T-helper 9 cell (primary cell): ENCODE results near the gene CTNND2.

ENCODE experiments used
- DNase-seq: peaks from one replicate; pipeline ENCODE4 v3.0.0-alpha.2; 2020

The CTNND2 gene

GRCh38 chr5:11301171-11301570 lies 603.1 kb downstream of the CTNND2 start:
- no peak for DNase-seq

GRCh38 chr5:11300736-11301135 lies 603.5 kb downstream of the CTNND2 start:
- no peak for DNase-seq

GRCh38 chr5:11298877-11299276 lies 605.4 kb downstream of the CTNND2 start:
- no peak for DNase-seq

- no peak for DNase-seq
Measured at GRCh38 chr5:11293523-11293922, 610.7 kb downstream of the CTNND2 start.

DNA sequence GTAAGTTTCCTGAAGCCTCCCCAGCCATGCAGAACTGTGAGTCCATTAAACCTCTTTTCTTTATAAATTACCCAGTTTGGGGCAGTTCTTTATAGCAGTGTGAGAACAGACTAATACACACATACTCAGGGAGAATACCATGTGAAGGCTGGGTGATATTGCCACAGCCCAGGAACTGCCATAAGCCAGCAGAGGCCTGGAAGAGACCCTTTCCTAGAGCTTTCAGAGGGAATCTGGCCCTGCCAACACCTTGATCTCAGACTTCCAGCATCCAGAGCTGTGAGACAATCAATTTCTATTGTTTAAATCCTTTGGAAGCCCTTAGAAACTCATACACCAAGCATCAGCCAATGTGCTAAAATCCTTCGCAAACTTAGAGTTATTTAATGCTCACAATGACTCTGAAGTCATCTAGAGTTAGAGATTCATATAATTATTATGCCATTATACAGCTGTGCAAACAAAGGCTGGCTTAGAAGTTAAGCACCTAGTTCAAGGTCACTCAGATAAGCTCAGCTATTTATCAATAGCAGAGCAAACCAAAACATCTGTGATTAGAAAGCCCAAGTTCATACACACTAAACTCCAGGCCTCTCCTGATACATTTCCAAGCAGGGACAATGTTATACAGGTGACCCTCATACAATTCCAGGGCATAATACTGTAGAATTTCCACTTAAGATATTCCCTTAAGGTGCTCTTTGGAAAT lies 611.4 kb downstream of the CTNND2 start:
- no peak for DNase-seq

DNA sequence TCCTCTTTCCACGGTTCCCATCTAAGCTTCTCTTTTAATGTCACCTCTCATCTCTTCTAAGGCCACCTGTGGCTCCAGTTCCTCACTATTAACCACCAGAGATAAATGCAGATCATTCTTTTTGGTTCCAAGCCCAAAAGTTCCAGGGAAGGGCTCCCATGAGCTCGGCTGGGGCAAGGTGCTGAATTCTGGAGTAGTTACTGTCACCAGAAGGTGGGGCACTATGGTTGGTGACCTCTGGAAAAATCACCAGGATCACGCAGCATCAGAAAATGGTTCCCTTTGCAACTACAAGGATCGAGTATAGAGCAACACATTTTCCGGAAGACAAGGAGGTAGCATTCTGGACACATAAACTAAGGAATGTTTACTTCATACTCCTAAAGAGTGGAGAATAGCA lies 614.5 kb downstream of the CTNND2 start:
- DNase-seq: no peak

DNA sequence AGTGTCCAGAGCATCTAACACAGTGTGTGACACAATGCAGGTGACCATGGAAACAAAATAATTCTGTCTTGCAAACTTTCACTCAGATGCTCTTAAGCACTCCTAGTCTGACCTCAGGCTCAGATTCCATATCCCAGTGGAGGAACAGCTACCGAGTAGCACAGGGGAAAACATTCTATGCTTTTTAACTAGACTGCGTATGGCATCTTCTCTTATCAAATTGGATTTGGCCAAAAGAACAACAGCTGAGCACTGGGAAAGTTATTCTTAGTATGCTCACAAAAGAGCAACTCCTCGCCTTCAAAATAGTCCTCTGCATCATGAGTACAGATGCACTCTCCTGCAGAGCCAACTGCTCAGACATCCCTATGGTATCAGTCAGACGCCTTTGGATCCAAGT lies 615.0 kb downstream of the CTNND2 start:
- DNase-seq: no peak

DNA sequence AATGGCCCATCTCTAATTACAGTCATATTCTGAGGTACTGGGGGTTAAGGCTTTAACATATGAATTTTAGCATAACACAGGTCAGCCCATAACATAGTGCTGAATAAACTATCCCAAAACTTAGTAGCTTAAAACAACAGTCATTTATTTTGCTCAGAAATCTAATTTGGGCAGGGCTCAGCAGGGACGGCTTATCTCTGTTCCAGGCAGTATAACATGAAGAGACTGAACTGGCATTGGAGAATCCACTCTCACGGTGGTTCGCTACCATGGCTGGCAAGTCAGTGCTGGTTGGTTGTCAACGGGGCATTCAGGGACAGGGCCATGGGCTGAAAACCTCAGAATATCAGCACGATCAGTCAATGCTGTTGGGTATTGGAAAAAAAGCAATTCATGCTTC lies 622.4 kb downstream of the CTNND2 start:
- no peak for DNase-seq

- DNase-seq: no peak
Measured at GRCh38 chr5:11277323-11277722, 626.9 kb downstream of the CTNND2 start.

DNA sequence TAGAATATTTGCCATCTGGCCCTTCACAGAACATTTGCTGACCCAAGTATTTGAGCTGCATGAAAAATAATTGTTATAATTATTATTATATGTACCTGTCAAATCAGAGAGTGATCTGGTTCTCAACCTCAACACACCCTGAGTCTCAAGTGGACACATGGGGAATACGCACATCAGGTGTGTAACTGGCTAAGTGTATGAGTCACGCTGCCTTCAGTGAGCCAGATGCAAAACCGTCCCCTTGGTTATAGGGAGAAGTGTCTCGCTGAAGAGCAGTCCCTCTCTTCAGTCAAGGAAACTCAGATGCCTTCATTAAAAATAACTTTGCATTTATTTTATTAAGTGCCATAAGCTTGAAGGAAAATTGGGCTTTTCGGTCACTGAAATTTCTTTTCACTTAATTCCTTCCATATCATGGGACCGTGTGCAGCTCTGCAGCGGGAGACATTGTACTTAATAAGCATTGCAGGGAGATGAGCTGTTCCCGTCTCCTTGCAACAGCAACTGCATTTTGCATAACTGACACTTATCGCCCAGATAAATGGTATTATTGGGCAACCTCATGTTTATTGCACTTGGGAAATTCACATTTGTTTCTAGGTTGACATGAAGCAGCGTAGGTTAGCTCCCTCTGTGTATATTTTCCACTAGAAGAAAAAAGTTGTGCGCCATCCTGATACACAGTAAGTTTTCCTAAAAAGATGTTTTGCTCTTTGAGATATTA lies 630.9 kb downstream of the CTNND2 start:
- DNase-seq: no peak

GRCh38 chr5:11269515-11269914 lies 634.7 kb downstream of the CTNND2 start:
- no peak for DNase-seq

- no peak for DNase-seq
Measured at GRCh38 chr5:11268891-11269290, 635.4 kb downstream of the CTNND2 start.

- no peak for DNase-seq
Measured at GRCh38 chr5:11266331-11266730, 637.9 kb downstream of the CTNND2 start.

DNA sequence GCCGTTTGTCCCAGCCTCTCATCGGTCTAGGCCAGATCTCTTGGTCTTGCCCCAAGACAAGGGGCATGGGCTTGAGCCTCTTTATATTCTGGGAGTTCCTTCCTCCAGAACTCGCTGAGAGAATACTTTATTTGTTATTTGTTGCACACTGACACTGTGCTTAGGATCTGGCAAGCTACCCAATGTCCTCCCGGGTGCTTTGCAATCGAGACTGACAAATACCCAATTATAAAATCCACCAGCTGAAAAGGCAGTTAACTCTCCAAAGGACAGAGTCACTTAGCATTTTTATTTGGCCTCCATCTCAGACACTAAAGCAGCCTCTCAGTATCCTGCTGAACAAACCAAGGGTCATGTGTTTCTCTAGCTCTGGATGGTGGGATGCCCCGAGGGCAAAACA lies 643.0 kb downstream of the CTNND2 start:
- no peak for DNase-seq

DNA sequence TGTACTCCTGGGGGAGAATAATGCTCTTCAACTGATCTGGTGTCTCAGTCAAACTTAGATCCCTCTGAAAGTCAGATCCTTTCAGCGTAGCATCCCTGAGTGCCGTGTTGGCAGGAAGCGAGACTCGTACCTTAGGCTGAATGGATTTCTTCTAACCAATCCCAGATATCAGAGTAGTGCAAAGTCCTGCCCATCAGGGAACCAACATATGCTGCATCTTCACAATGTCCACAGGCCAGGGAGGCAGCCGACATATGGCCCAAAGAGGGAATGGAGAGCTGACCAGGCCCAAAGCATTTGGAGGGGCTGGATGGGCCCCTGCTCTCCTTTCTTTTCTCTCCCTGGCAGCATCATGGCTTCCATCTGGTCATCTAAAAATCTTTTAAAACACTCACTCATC lies 646.2 kb downstream of the CTNND2 start:
- DNase-seq: no peak

DNA sequence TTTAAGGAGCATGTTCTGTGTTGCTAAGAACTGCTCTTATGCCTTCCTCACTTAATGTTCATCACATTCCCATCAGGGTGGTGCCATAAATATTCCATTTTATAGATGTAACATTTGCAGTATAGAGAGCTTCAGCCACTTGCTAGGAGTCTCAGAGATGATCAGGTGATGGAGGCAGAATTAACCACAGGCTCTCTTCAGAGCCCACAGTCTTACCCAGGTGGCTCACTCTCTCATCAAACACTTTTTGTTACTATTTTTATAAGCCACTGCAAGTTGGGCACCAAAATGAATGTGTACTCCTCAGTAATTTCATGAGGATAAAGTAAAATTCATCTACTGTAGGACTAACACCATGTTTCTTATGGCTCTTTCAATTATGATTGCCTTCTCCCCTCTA lies 651.7 kb downstream of the CTNND2 start:
- DNase-seq: no peak

- DNase-seq: no peak
Measured at GRCh38 chr5:11252075-11252474, 652.2 kb downstream of the CTNND2 start.

- DNase-seq: no peak
Measured at GRCh38 chr5:11251247-11251646, 653.0 kb downstream of the CTNND2 start.

- no peak for DNase-seq
Measured at GRCh38 chr5:11248966-11249365, 655.3 kb downstream of the CTNND2 start.

DNA sequence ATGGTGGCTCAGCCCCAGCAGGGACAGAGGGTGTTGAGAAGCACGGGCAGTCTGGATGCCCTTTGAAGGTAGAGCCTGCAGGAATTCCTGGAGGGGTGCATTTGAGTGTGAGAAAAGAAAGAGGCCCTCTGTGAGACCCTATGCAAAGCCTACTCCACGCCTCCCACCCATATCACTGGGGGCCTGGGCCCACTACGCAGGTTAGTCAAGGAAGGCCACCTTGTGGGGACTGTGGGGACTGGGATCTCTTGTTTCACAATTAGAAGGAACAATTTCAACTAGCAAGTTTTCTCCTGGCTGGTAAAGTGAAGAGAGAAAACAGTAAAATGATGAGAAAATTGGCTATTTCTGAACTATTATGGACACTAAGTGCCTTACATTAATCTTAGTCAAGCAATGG lies 657.0 kb downstream of the CTNND2 start:
- DNase-seq: no peak

DNA sequence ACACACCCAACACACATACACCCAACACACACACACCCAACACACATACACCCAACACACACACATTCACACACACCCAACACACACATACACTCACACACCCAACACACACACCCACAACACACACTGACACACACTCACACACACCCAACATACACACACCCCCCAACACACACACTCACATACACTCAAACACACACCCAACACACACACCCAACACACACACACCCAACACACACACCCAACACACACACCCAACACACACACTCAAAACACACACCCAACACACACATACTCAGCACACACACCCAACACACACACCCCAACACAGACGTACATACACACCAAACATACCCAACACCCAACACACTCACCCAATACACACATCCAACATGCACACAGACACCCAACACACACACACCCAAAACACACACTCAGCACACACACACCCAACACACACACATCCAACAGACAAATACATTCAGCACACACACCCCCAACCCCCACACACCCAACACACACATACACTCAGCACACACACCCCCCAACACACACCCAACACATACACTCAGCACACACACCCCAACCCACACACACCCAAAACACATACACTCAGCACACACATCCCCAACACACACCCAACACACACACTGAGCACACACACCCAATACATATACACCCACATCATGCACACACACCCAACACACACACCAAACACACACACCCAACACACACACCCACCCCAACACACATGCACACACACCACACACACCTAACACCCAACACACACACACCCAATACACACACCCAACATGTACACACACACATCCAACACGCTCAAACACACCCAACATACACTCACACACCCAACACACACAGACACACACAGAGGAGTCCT lies 663.7 kb downstream of the CTNND2 start:
- DNase-seq: no peak

GRCh38 chr5:11239261-11240015 lies 664.8 kb downstream of the CTNND2 start:
- no peak for DNase-seq

DNA sequence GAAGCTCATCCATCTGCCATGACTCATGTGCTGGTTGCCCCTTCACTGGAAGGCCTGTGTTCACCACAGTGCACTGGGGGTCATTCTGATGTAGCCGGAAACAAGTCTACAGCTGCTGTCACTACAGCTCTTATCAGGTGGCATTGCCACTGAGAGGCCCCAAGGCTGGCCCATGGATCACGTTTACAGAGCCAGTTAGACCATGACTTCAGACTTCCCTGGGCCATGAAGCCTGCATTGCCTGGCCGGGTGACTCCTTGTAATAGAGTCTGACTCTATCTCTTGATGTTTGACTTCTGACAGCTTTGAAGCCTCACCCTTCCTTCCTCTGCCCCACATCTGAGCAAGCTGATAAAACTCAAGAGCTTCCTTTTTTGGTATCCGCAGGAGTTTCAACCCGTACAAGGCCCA lies 669.7 kb downstream of the CTNND2 start:
- DNase-seq: no peak
